Hippocampal formation (tissue), 2 donors: ENCODE measurements around the gene CDYL2.

ENCODE experiments used
- DNase-seq, 2 donors: peaks; one replicate each; lab custom pipeline; 2025; lab: John Stamatoyannopoulos, UW

Gene CDYL2

GRCh38 chr16:80705596-80705995 is 98.8 kb downstream of the CDYL2 start:
- DNase-seq: no peak

GRCh38 chr16:80704751-80705505 is 99.5 kb downstream of the CDYL2 start:
- DNase-seq: no peak

DNA sequence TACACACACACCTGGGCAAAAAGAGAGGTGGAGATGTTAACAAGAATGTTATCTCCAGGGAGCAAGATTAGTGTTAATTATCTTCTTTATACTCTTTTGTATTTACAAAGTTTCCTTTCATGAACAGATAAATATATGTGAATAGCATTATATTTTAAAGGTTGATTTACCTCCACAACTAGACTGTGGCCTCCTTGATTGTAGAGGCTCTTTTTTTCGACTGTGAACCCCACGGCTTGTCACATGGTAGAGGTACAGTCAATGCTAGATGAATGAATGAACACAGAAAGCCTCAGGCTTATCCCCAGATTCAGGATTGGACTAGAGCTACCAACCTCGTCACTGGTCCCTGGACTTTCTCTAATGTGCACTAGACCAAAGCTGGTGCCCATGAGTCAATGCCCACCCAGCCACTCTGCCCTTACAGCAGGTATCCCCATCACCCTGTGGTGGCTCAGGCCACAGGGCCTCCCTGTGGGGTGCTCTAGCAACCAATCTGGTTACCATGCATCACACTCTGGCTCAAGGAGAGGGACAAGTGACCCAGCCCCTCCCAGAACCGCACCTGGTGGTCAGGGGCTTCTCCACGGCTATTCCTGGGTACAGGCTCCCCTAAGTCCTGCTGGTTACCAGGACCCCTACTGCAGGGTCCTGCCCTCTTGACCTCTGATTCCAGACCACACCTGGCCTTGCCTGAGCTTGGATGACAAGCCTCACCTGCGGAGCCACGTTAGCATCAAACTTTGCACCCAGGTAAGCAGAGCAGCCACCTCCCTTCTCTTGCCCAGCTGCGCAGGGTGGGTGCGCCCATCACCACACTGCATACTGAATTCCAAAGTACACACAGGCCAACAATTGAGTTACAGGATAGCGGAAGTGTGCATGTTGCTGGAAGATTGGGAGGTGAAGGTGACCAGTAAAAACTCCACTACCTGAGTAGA is 101.0 kb downstream of the CDYL2 start:
- no peak for DNase-seq

GRCh38 chr16:80702696-80703095 is 101.7 kb downstream of the CDYL2 start:
- no peak for DNase-seq

DNA sequence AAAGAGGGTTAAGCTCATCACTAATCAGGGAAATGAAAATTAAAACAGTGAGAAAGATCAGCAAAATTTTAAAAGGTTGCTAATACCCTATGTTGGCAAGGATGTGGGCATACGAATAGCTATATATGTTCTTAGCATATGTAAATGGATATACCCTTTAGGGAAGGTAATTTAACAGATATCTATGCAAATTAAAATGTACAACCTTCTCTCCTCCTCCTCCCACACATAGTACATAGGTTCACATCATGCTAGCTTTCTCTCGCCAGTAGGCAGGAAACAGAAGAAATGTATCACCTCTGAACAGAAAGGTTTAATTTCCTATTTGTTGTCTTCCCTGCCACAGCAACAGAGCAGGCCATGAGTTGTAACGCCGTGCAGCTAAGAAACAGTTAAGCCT is 103.8 kb downstream of the CDYL2 start:
- DNase-seq: no peak

GRCh38 chr16:80695020-80695419 is 109.4 kb downstream of the CDYL2 start:
- no peak for DNase-seq

- DNase-seq: no peak
These were observed 110.8 kb downstream of the CDYL2 start for GRCh38 chr16:80693553-80693952.

- no peak for DNase-seq
These were observed 112.1 kb downstream of the CDYL2 start for GRCh38 chr16:80692270-80692669.

DNA sequence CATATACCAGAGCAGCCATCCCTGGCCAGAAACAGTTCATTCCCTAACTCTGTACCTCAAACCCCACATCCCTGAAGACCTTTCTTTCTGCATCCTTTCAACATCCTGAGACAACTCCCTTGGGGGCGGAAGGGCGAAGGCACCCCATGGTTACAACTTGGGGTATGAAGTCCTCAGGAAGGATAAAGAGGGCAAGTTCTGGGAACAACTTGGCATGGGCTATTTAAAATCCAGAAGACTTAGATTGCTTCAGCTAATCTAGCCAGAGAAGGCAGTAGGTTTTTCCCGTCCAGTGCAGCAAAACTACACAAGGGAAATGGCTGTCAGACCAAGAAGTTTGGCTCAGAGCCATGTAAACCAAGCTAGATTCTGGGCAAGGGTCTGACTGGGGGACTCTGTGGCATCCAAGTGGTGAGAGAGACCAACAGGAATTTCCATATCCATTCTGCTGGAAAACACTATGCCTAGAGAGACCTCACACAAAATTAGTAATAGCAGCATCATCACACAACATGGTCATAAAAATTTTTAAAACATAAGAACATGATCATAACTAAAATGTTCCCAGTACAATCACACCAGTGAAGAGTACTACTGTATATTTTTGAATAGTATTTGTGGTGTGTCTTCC is 113.2 kb downstream of the CDYL2 start:
- DNase-seq: no peak

DNA sequence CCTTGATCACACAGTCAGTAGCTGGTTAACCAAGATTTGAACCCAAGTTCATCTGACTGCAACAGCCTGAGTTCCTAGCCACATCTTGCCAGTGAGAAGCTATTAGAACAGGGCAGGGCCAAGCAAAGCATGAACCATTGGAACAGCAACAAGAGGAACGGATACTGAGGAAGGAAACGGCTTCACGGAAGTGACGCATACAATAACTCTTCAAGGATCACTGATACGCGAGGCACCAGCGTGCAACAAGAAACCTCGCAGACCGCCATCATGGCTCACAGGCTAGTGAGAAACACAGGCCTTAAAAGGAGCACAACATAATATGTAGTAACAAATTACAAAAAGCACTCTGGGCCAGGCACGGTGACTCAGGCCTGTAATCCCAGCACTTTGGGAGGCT is 114.9 kb downstream of the CDYL2 start:
- no peak for DNase-seq

- DNase-seq: no peak
These were observed 116.8 kb downstream of the CDYL2 start for GRCh38 chr16:80687606-80688005.

DNA sequence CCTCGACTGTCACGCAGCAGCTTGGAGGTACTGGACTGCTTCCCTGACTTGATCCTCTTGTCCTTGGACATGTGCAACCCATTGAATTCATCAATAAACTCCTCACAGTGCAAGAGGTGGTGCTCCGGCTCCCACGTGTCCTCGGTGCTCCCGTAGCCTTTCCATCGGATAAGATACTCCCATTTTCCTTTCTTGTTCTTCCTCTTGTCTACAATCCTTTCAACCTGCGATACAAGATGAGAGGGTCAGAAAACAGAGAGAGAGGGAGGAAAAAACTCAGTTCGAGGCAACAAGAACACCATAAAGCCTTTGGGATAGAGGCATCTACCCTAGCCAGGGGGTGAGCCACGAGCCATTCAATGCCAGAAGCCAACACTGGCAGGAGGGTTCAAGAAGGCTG is 119.5 kb downstream of the CDYL2 start:
- no peak for DNase-seq

DNA sequence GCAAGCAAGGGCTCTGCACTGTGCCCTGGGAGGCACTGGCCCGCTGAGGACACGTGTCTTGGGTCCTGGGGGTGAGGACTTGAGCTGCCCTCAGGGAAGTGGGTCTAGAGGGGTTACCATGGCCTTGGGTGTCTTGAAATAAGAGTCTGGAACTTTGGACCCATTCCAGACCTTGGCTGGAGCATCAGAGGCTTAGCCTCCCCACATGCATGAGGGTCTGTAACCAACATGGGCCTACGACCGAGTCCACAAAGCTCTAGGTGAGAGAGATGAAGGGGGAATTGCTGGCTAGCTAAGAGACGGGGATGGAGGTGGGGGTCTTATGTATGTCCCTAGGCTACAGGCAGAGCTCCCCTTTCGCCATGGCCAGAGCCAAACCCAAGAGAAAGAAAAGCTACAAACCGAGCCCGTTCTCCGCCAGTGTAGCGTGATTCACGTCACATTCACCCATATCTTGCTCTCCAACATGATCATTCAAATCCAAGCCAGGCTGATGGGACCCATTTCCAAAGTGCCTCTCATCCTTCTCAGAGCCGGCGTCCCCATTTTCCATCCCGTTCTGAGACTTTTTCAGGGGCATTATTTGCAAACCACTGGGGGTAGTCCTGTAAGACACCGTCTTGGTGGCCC is 120.1 kb downstream of the CDYL2 start:
- DNase-seq: no peak

DNA sequence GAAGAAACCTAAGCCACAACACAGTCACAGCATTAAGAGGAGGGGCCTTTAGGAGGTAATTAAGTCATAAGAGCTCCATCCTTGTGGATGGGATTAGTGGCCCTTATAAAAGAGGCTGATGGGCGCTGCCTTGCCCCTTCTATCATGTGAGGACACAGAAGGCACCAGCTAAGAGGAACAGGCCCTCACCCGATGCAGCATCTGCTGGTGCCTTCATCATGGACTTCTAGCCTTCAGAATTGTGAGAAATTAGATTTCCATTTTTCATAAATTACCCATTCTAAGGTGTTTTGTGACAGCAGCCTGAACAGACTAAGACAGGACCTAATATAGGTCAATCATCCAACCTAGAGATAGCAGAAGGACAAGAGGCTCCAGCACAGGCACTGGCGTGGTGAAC is 120.8 kb downstream of the CDYL2 start:
- DNase-seq: no peak

GRCh38 chr16:80682421-80683070 is 121.9 kb downstream of the CDYL2 start:
- no peak for DNase-seq

DNA sequence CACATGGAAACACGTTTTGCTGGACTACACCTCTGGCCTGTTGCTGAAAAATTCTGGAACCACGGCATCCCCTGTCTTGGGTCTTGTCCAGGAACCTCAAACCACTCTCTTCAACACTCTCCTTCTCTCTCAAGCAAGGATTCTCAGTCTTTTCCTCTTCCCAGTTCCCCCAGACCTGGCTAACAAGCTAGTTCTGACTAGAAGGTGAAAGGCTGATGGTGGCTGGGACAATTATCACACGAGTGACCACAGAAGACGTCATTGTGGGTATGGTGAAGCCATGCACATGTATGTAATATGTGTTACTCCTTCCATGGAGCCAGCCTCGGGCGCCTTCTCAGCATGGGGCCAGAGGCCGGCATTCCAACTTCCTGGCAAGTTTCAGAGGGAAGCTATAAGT is 123.0 kb downstream of the CDYL2 start:
- no peak for DNase-seq

DNA sequence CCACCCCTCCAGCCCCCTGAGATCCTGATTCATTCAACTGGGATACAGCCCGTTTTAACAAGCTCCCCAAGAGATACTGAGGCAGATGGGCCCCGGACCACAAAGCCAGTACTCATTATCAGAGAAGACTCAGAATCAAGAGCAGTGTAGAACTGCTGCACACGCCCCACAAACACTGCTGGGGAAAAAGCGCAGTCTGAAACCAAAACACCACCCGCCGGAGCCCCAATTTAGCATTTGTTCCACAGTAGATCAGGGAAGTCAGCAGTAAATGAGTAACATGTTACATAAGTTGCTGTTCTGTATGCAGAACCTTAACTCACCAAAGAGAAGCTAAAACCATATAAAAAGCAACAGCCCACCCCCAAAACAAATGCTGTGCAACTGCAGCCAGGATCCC is 123.6 kb downstream of the CDYL2 start:
- peak in 1 of 2 donors; percentile 24 for DNase-seq

GRCh38 chr16:80680046-80680445 is 124.4 kb downstream of the CDYL2 start:
- no peak for DNase-seq

- DNase-seq: no peak
These were observed 129.5 kb downstream of the CDYL2 start for GRCh38 chr16:80674884-80675283.

- DNase-seq: no peak
These were observed 132.0 kb downstream of the CDYL2 start for GRCh38 chr16:80672379-80672778.

GRCh38 chr16:80671281-80671849 is 133.0 kb downstream of the CDYL2 start:
- DNase-seq: no peak
